ENCODE results near the gene HJURP. TPM values are rescaled to one million over a fixed set of nuclear protein-coding genes. Genes with fewer than 3 reads are reported as not detected.

Gene HJURP, protein sequence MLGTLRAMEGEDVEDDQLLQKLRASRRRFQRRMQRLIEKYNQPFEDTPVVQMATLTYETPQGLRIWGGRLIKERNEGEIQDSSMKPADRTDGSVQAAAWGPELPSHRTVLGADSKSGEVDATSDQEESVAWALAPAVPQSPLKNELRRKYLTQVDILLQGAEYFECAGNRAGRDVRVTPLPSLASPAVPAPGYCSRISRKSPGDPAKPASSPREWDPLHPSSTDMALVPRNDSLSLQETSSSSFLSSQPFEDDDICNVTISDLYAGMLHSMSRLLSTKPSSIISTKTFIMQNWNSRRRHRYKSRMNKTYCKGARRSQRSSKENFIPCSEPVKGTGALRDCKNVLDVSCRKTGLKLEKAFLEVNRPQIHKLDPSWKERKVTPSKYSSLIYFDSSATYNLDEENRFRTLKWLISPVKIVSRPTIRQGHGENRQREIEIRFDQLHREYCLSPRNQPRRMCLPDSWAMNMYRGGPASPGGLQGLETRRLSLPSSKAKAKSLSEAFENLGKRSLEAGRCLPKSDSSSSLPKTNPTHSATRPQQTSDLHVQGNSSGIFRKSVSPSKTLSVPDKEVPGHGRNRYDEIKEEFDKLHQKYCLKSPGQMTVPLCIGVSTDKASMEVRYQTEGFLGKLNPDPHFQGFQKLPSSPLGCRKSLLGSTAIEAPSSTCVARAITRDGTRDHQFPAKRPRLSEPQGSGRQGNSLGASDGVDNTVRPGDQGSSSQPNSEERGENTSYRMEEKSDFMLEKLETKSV
- polyA plus RNA-seq (2013, experiment 1 of 2), result 60.7 TPM
- polyA plus RNA-seq (2013, experiment 2 of 2), result 61.4 TPM

DNA sequence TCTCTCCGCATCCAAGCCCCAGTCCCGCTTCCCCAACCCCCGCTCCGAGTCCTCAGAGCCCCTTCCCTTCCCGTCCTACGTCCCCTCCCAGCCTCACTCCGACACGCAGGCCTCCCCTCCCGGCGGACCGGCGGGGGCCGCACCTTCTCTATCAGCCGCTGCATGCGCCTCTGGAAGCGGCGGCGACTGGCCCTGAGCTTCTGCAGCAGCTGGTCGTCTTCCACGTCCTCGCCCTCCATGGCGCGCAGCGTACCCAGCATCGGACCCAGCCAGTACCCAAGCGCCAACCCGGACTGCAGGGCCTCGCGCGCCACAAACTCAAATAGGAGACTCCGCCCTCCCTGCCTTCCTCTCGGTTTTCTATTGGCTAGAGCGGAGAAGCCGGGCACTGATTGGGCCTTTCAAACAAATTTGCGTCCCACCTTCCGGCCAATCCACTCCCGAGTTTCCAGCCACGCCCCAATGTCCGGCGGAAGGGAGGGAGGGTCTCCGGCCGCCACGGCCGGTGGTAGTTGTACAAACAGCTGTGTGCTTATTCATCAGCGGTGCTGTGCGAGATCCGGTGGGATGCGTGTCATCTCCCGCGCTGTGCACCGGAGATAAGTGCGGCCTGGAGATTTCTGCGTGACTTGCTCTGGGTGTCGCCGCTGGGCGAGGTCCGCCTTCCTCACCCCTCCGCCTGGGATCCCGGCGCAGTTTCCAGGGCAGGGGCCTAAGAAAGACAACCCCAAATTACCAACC is at the start of gene HJURP:
Gene HJURP (minus strand): TSS at position 295 of the 741 bp plus-strand sequence. CDS start 35 bp downstream, at position 260.
- Histone ChIP-seq H3K14ac (ENCODE audit: low read length) (peak within 1 kb of the TSS; percentile 86), H4K8ac (ENCODE audit: low read depth, low read length) (no peak within 1 kb of the TSS), H3K18ac (ENCODE audit: low read length) (peak within 1 kb of the TSS; percentile 98), H2AK5ac (ENCODE audit: low read depth, low read length) (peak within 1 kb of the TSS; percentile 81), H2AFZ (ENCODE audit: low read length) (peak within 1 kb of the TSS; percentile 97), H4K91ac (ENCODE audit: low read depth, low read length, poor library complexity) (peak within 1 kb of the TSS; percentile 46), H3K79me1 (ENCODE audit: low read depth, low read length) (peaks cover 3% of the 10 kb centered on the region), H3K27me3 (ENCODE audit: control insufficient read depth in 3 of 3, insufficient read depth in 3 of 3, low read depth in 1 of 3, low read length in 3 of 3) (no peaks in the 10 kb centered on the region), H3K4me3 (ENCODE audit: low read length in 2 of 2) (peak within 1 kb of the TSS; percentile 96 to 97), H2BK5ac (ENCODE audit: low read length) (peak within 1 kb of the TSS; percentile 85), H3K36me3 (replicated peaks in 1 of 2; ENCODE audit: control insufficient read depth in 2 of 2, insufficient read depth in 2 of 2, low read length in 2 of 2) (peaks cover 21 to 41% of the 10 kb centered on the region in 2 donors), H3K4me2 (ENCODE audit: insufficient read depth, low read length, poor library complexity, severe bottlenecking) (peak within 1 kb of the TSS; percentile 85), H3K4ac (ENCODE audit: low read length) (no peak within 1 kb of the TSS), H3K9ac (ENCODE audit: low read depth, low read length, poor library complexity) (peak within 1 kb of the TSS; percentile 98), H3K23ac (ENCODE audit: low read depth, low read length, poor library complexity) (peak within 1 kb of the TSS; percentile 89), H2BK15ac (ENCODE audit: low read length) (no peak within 1 kb of the TSS), H3K9me3 (replicated peaks in 1 of 2; ENCODE audit: control insufficient read depth in 2 of 2, insufficient read depth in 1 of 2, low read depth in 1 of 2, low read length in 2 of 2) (no peaks in the 10 kb centered on the region), H3K27ac (replicated peaks; ENCODE audit: low read length) (peak within 1 kb of the TSS; percentile 40), H2BK12ac (ENCODE audit: low read length) (no peak within 1 kb of the TSS), H3K4me1 (ENCODE audit: control insufficient read depth in 2 of 2, insufficient read depth in 1 of 2, low read depth in 1 of 2, low read length in 2 of 2) (peaks cover 5 to 14% of the 10 kb centered on the region in 2 donors), H2BK120ac (ENCODE audit: low read depth, low read length) (peak within 1 kb of the TSS; percentile 47)
- WGBS, 2 donors (ENCODE audit: extremely low coverage in 2 of 2, insufficient read length in 2 of 2, insufficient replicate concordance in 1 of 2), result no CpG with 5 or more reads among the region's 60 CpGs
- peak; percentile 95 for DNase-seq (ENCODE audit: low spot score)

DNA sequence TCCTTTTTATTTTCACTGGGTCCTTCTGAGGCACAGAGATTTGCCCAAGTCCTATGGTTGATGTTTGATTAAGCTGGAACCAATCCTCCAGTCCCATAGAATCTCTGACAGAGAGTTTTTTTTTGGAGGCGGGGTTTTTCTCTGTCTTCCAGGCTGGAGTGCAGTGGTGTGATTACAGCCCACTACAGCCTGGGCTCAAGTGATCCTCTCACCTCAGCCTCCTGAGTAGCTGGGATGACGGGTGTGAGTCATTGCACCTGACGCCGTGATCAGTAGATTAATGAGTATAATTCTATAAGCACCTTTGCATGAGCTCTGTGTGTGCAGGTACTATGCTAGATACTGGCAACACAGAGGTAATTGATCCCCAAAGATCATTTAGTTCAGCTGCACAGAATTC is 47.5 kb upstream of the HJURP start:
- Histone ChIP-seq H2BK5ac (ENCODE audit: low read length) (no peak overlapping the region), H2BK120ac (ENCODE audit: low read depth, low read length) (no peak overlapping the region)

DNA sequence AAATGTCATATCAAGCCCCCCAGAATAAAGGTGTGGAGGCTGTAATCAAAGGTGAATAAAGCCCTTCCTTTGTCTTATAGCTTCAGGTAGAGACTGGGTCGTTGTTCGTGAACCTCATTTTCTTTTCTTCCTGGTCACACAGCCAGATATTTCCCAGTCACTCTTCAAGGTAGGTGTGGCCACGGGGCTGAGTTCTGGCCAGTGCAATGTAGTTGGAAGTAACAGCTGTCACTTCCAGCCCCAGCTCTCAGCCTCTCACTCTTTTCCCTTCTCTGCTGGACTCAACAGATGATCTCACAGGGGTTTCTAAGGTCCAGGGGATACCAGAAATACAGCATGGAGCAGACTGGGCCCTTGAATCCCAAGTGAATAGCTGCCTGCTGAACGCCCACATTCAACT is 47.0 kb upstream of the HJURP start:
- Histone ChIP-seq H3K36me3 (replicated peaks in 1 of 2; ENCODE audit: control insufficient read depth in 2 of 2, insufficient read depth in 2 of 2, low read length in 2 of 2) (no peaks in the 10 kb centered on the region), H2AK5ac (ENCODE audit: low read depth, low read length) (no peak overlapping the region), H3K79me1 (ENCODE audit: low read depth, low read length) (no peaks in the 10 kb centered on the region), H4K91ac (ENCODE audit: low read depth, low read length, poor library complexity) (no peak overlapping the region), H3K27me3 (ENCODE audit: control insufficient read depth in 3 of 3, insufficient read depth in 3 of 3, low read depth in 1 of 3, low read length in 3 of 3) (peaks cover 0 to 4% (median 3%) of the 10 kb centered on the region in 3 experiments), H3K23ac (ENCODE audit: low read depth, low read length, poor library complexity) (no peak overlapping the region), H3K4me2 (ENCODE audit: insufficient read depth, low read length, poor library complexity, severe bottlenecking) (no peak overlapping the region), H3K4me1 (ENCODE audit: control insufficient read depth in 2 of 2, insufficient read depth in 1 of 2, low read depth in 1 of 2, low read length in 2 of 2) (no peaks in the 10 kb centered on the region), H2BK15ac (ENCODE audit: low read length) (no peak overlapping the region), H2BK120ac (ENCODE audit: low read depth, low read length) (no peak overlapping the region), H4K8ac (ENCODE audit: low read depth, low read length) (no peak overlapping the region), H2AFZ (ENCODE audit: low read length) (no peak overlapping the region), H2BK5ac (ENCODE audit: low read length) (no peak overlapping the region), H3K14ac (ENCODE audit: low read length) (no peak overlapping the region), H3K9ac (ENCODE audit: low read depth, low read length, poor library complexity) (no peak overlapping the region), H3K4me3 (ENCODE audit: low read length in 2 of 2) (no peak overlapping the region), H2BK12ac (ENCODE audit: low read length) (no peak overlapping the region), H3K27ac (replicated peaks; ENCODE audit: low read length) (no peak overlapping the region), H3K4ac (ENCODE audit: low read length) (no peak overlapping the region), H3K9me3 (replicated peaks in 1 of 2; ENCODE audit: control insufficient read depth in 2 of 2, insufficient read depth in 1 of 2, low read depth in 1 of 2, low read length in 2 of 2) (peaks cover 0 to 2% of the 10 kb centered on the region in 2 donors), H3K18ac (ENCODE audit: low read length) (no peak overlapping the region)
- DNase-seq (ENCODE audit: low spot score), result no peak
- no CpG with 5 or more reads among the region's 4 CpGs for WGBS, 2 donors (ENCODE audit: extremely low coverage in 2 of 2, insufficient read length in 2 of 2, insufficient replicate concordance in 1 of 2)

More for the DNA sequence above, 47.5 kb upstream of the HJURP start:
- Histone ChIP-seq H4K91ac (ENCODE audit: low read depth, low read length, poor library complexity) (no peak overlapping the region), H2AK5ac (ENCODE audit: low read depth, low read length) (no peak overlapping the region), H4K8ac (ENCODE audit: low read depth, low read length) (no peak overlapping the region), H3K27ac (replicated peaks; ENCODE audit: low read length) (no peak overlapping the region), H3K23ac (ENCODE audit: low read depth, low read length, poor library complexity) (no peak overlapping the region), H3K79me1 (ENCODE audit: low read depth, low read length) (no peaks in the 10 kb centered on the region), H3K9ac (ENCODE audit: low read depth, low read length, poor library complexity) (no peak overlapping the region), H3K36me3 (replicated peaks in 1 of 2; ENCODE audit: control insufficient read depth in 2 of 2, insufficient read depth in 2 of 2, low read length in 2 of 2) (no peaks in the 10 kb centered on the region), H2BK12ac (ENCODE audit: low read length) (no peak overlapping the region), H3K9me3 (replicated peaks in 1 of 2; ENCODE audit: control insufficient read depth in 2 of 2, insufficient read depth in 1 of 2, low read depth in 1 of 2, low read length in 2 of 2) (peaks cover 0 to 2% of the 10 kb centered on the region in 2 donors), H2BK15ac (ENCODE audit: low read length) (no peak overlapping the region), H3K18ac (ENCODE audit: low read length) (no peak overlapping the region), H3K27me3 (ENCODE audit: control insufficient read depth in 3 of 3, insufficient read depth in 3 of 3, low read depth in 1 of 3, low read length in 3 of 3) (peaks cover 0 to 4% (median 3%) of the 10 kb centered on the region in 3 experiments), H3K4me1 (ENCODE audit: control insufficient read depth in 2 of 2, insufficient read depth in 1 of 2, low read depth in 1 of 2, low read length in 2 of 2) (no peaks in the 10 kb centered on the region), H2AFZ (ENCODE audit: low read length) (no peak overlapping the region), H3K4ac (ENCODE audit: low read length) (no peak overlapping the region), H3K4me2 (ENCODE audit: insufficient read depth, low read length, poor library complexity, severe bottlenecking) (no peak overlapping the region), H3K4me3 (ENCODE audit: low read length in 2 of 2) (no peak overlapping the region), H3K14ac (ENCODE audit: low read length) (no peak overlapping the region)
- no CpG with 5 or more reads among the region's 4 CpGs for WGBS, 2 donors (ENCODE audit: extremely low coverage in 2 of 2, insufficient read length in 2 of 2, insufficient replicate concordance in 1 of 2)
- no peak for DNase-seq (ENCODE audit: low spot score)
